ENCODE results near the gene DNAJC21.

DNAJC21 gene

GRCh38 chr5:34991486-34992238 is 62.3 kb downstream of the DNAJC21 start:
- DNase-seq (ENCODE audit: low spot score in 2 of 2) (no peak), ATAC-seq (no peak)
- no peaks in the 10 kb centered on the region for H3K36me3 Mint-ChIP-seq
- H3K4me1 Mint-ChIP-seq: no peaks in the 10 kb centered on the region
- H3K4me3 Mint-ChIP-seq: no peak overlapping the region
- H3K9me3 Mint-ChIP-seq: peaks cover 5% of the 10 kb centered on the region
- no peak overlapping the region for H3K27ac Mint-ChIP-seq

- ATAC-seq (no peak), DNase-seq (ENCODE audit: low spot score in 2 of 2) (no peak)
- Mint-ChIP-seq H3K4me1 (no peaks in the 10 kb centered on the region), H3K9me3 (no peaks in the 10 kb centered on the region), H3K36me3 (no peaks in the 10 kb centered on the region), H3K4me3 (no peak overlapping the region), H3K27ac (no peak overlapping the region)
Measured at GRCh38 chr5:34993951-34994350, 64.6 kb downstream of the DNAJC21 start.

- Mint-ChIP-seq H3K9me3 (no peaks in the 10 kb centered on the region), H3K27ac (no peak overlapping the region), H3K4me3 (no peak overlapping the region), H3K36me3 (no peaks in the 10 kb centered on the region), H3K4me1 (no peaks in the 10 kb centered on the region)
- DNase-seq (ENCODE audit: low spot score in 2 of 2) (no peak), ATAC-seq (no peak)
Measured at GRCh38 chr5:34996261-34996660, 66.9 kb downstream of the DNAJC21 start.

- H3K4me3 Mint-ChIP-seq: no peak overlapping the region
- DNase-seq (ENCODE audit: low spot score in 2 of 2): no peak
- no peaks in the 10 kb centered on the region for H3K36me3 Mint-ChIP-seq
- H3K27ac Mint-ChIP-seq: no peak overlapping the region
- ATAC-seq: no peak
- no peaks in the 10 kb centered on the region for H3K9me3 Mint-ChIP-seq
- no peaks in the 10 kb centered on the region for H3K4me1 Mint-ChIP-seq
Measured at GRCh38 chr5:34998058-34998789, 68.9 kb downstream of the DNAJC21 start.

- Mint-ChIP-seq H3K4me1 (no peaks in the 10 kb centered on the region), H3K4me3 (no peak overlapping the region), H3K36me3 (no peaks in the 10 kb centered on the region), H3K27ac (no peak overlapping the region), H3K9me3 (no peaks in the 10 kb centered on the region)
- ATAC-seq (no peak), DNase-seq (ENCODE audit: low spot score in 2 of 2) (no peak)
Measured at GRCh38 chr5:35001842-35002241, 72.5 kb downstream of the DNAJC21 start.

GRCh38 chr5:35002459-35002858 is 73.1 kb downstream of the DNAJC21 start:
- Mint-ChIP-seq H3K9me3 (no peaks in the 10 kb centered on the region), H3K4me1 (no peaks in the 10 kb centered on the region), H3K4me3 (no peak overlapping the region), H3K36me3 (no peaks in the 10 kb centered on the region), H3K27ac (no peak overlapping the region)
- no peak for ATAC-seq
- no peak for DNase-seq (ENCODE audit: low spot score in 2 of 2)

- Mint-ChIP-seq H3K36me3 (no peaks in the 10 kb centered on the region), H3K4me3 (no peak overlapping the region), H3K9me3 (no peaks in the 10 kb centered on the region), H3K4me1 (no peaks in the 10 kb centered on the region), H3K27ac (no peak overlapping the region)
- peak; percentile 62 to 75 for DNase-seq (ENCODE audit: low spot score in 2 of 2)
- peak; percentile 67 for ATAC-seq
Measured at GRCh38 chr5:35003018-35003957, 73.9 kb downstream of the DNAJC21 start.

- Mint-ChIP-seq H3K27ac (no peak overlapping the region), H3K4me3 (no peak overlapping the region), H3K36me3 (no peaks in the 10 kb centered on the region), H3K4me1 (no peaks in the 10 kb centered on the region), H3K9me3 (no peaks in the 10 kb centered on the region)
- ATAC-seq (no peak), DNase-seq (ENCODE audit: low spot score in 2 of 2) (no peak)
Measured at GRCh38 chr5:35004200-35004599, 74.8 kb downstream of the DNAJC21 start.

- H3K27ac Mint-ChIP-seq: no peak overlapping the region
- ATAC-seq (no peak), DNase-seq (ENCODE audit: low spot score in 2 of 2) (no peak)
- no peaks in the 10 kb centered on the region for H3K4me1 Mint-ChIP-seq
- H3K36me3 Mint-ChIP-seq: no peaks in the 10 kb centered on the region
- H3K4me3 Mint-ChIP-seq: no peak overlapping the region
- no peaks in the 10 kb centered on the region for H3K9me3 Mint-ChIP-seq
Measured at GRCh38 chr5:35004771-35005170, 75.4 kb downstream of the DNAJC21 start.

All from stimulated activated effector memory CD8-positive, alpha-beta T cell treated with anti-CD3 and anti-CD28 coated beads, Interleukin-12 subunit alpha, Interleukin-12 subunit beta, amount 100 ng/mL, for 72 hours (primary cell).